HepG2 (cell line): ENCODE measurements around the gene TMEM63B. TPM values are rescaled to one million over a fixed set of nuclear protein-coding genes. Genes with fewer than 3 reads are reported as not detected.
A peak's percentile ranks its signal among the peaks of the same experiment; 100 is the strongest.

ENCODE experiments used
- AKAP8 ChIP-seq: sonication (generic); formaldehyde crosslinking; IDR thresholded peaks from 2 replicates; pipeline ENCODE4 v1.5.1; 2020; ENCODE audit warnings: mild to moderate bottlenecking, missing genetic modification reagents
- BCL6 ChIP-seq: IDR thresholded peaks from 2 replicates; pipeline ENCODE4 v1.6.1; 2016; ENCODE audit warnings: missing genetic modification reagents, missing compliant biosample characterization
- BHLHE40 ChIP-seq: IDR thresholded peaks from 2 replicates; pipeline ENCODE4 v1.6.1; 2011; ENCODE audit warnings: low read length, improper control_type of control experiment
- HMG20A ChIP-seq: IDR thresholded peaks from 2 replicates; pipeline ENCODE4 v1.6.1; 2016; ENCODE audit warnings: borderline replicate concordance
- HMGXB4 ChIP-seq, 2 experiments: sonication (generic) in 1 of 2; formaldehyde crosslinking in 1 of 2; IDR thresholded peaks; 2 replicates each; pipeline versions ENCODE4 v1.4.0 to v1.6.1; 2018 to 2020; ENCODE audit warnings: missing genetic modification reagents in 2 of 2, borderline replicate concordance in 1 of 2, low read depth in 1 of 2, mild to moderate bottlenecking in 1 of 2, missing biosample characterization in 1 of 2
- MTF2 ChIP-seq: sonication (generic); formaldehyde crosslinking; IDR thresholded peaks from 2 replicates; pipeline ENCODE4 v1.5.0; 2020; ENCODE audit warnings: missing genetic modification reagents, borderline replicate concordance
- NCOR1 ChIP-seq: fragments of 200-600 bp; sonication (generic); IDR thresholded peaks from 2 replicates; pipeline ENCODE4 v1.7.0; 2017; ENCODE audit warnings: antibody characterized with exemption, low read length, borderline replicate concordance
- PHF8 ChIP-seq: sonication (generic); formaldehyde crosslinking; IDR thresholded peaks from 2 replicates; pipeline ENCODE4 v1.5.0; 2020; ENCODE audit warnings: missing genetic modification reagents
- SATB2 ChIP-seq: sonication (generic); formaldehyde crosslinking; IDR thresholded peaks from 2 replicates; pipeline ENCODE4 v1.5.0; 2020; ENCODE audit warnings: missing genetic modification reagents
- SP140L ChIP-seq: sonication (generic); formaldehyde crosslinking; IDR thresholded peaks from 2 replicates; pipeline ENCODE4 v1.4.0; 2020; ENCODE audit warnings: missing genetic modification reagents, borderline replicate concordance
- TBX3 ChIP-seq: fragments of 450-650 bp; IDR thresholded peaks from 2 replicates; pipeline ENCODE4 v1.6.1; 2017; ENCODE audit warnings: antibody characterized with exemption, mild to moderate bottlenecking, inconsistent platforms, borderline replicate concordance
- TFDP1 ChIP-seq: IDR thresholded peaks from 2 replicates; pipeline ENCODE4 v1.6.1; 2016; ENCODE audit warnings: missing compliant biosample characterization, missing genetic modification reagents, borderline replicate concordance
- YEATS4 ChIP-seq: sonication (generic); formaldehyde crosslinking; IDR thresholded peaks from 2 replicates; pipeline ENCODE4 v1.4.0; 2020; ENCODE audit warnings: missing genetic modification reagents, borderline replicate concordance
- ZBTB7B ChIP-seq: sonication (generic); formaldehyde crosslinking; IDR thresholded peaks from 2 replicates; pipeline ENCODE4 v1.4.0; 2020; ENCODE audit warnings: missing genetic modification reagents
- ZNF142 ChIP-seq: sonication (generic); formaldehyde crosslinking; IDR thresholded peaks from 2 replicates; pipeline ENCODE4 v1.4.0; 2020; ENCODE audit warnings: missing genetic modification reagents
- ZNF253 ChIP-seq: sonication (generic); formaldehyde crosslinking; IDR thresholded peaks from 2 replicates; pipeline ENCODE4 v1.8.0; 2022; ENCODE audit warnings: mild to moderate bottlenecking, missing genetic modification reagents, borderline replicate concordance
- ZNF496 ChIP-seq: sonication (generic); formaldehyde crosslinking; IDR thresholded peaks from 2 replicates; pipeline ENCODE4 v1.8.1; 2023; ENCODE audit warnings: mild to moderate bottlenecking, moderate library complexity, missing genetic modification reagents; ENCODE audit not compliant: insufficient replicate concordance
- polyA plus RNA-seq, 8 experiments: library from polyadenylated mRNA; depleted of rRNA in 3 of 8; stranded (reverse) in 7 of 8; unstranded in 1 of 8; fragments of >200 nt; fragmentation: Illumina TruSeq in 4 of 8; extraction: Trizol in 4 of 8; gene quantifications; 2 replicates each; pipeline versions ENCODE4 v1.2.1 to v1.2.3, GENCODE V29; 2011 to 2016; ENCODE audit warnings: low read depth in 4 of 8, missing spikeins in 1 of 8, mixed read lengths in 1 of 8; ENCODE audit not compliant: insufficient read depth in 1 of 8
- total RNA-seq, 5 experiments: library from RNA; depleted of rRNA; stranded (reverse); fragments of >200 nt; fragmentation: Illumina TruSeq; extraction: Trizol; gene quantifications; 2 replicates each; pipeline ENCODE4 v1.2.3, GENCODE V29; 2016; ENCODE audit warnings: low read depth in 1 of 5
- TF ChIP-seq, protein P1 (sequence below): sonication (generic); formaldehyde crosslinking; IDR thresholded peaks from 2 replicates; pipeline ENCODE4 v1.4.0; 2020; ENCODE audit warnings: missing genetic modification reagents, low read depth, mild to moderate bottlenecking, borderline replicate concordance
- TF ChIP-seq, protein P2 (sequence below): sonication (generic); formaldehyde crosslinking; IDR thresholded peaks from 2 replicates; pipeline ENCODE4 v1.9.0; 2021; ENCODE audit warnings: missing genetic modification reagents, mild to moderate bottlenecking, borderline replicate concordance

The TMEM63B gene
- total and polyA plus RNA-seq, 2 of the 13 experiments (the other 11 are each of a cell fraction or from before 2014, with no cell fraction given) = 27.4 to 75.8 TPM

DNA sequence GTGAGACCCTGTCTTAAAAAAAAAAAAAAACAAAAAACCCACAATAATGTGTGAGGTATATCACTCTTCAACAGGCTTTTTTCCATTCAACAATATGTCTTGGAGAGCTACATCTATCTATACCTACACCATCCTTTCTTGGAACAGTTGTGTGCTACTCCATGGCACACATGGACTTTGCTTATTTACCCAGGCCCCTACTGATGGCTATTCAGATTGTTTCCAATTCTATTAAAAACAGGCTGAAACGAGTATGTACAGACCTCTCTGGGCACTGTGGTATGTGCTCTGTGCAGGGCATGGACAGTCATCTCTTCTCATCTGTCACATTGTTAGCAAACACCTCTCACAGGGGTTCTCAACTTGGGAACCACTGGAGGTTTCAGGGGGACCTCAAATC lies 28.2 kb upstream of the TMEM63B start (continued):
- TF ChIP-seq PHF8 (CRISPR knock-in tag) = no peak
- no peak for TF ChIP-seq SATB2 (CRISPR knock-in tag)
- TF ChIP-seq AKAP8 (CRISPR knock-in tag) = no peak
- peak; percentile 48; the same call in 1 of the 2 replicates for TF ChIP-seq BCL6 (CRISPR knock-in tag)
- 0 out of 2 replicates have a peak, but pooled peaks have one; percentile 36 for TF ChIP-seq MTF2 (CRISPR knock-in tag)
- TF ChIP-seq YEATS4 (CRISPR knock-in tag) = no peak; the same call in 1 of the 2 replicates
- no peak for TF ChIP-seq TFDP1 (CRISPR knock-in tag)
- no peak for TF ChIP-seq ZNF496
- TF ChIP-seq BHLHE40 = no peak
- TF ChIP-seq SP140L (CRISPR knock-in tag) = no peak
- TF ChIP-seq HMGXB4 (CRISPR knock-in tag; IDR thresholded peaks at IDR 0.05; ENCODE audit: borderline replicate concordance in 1 of 2, low read depth in 1 of 2) = 0 out of 4 replicates have a peak, but pooled peaks of 1 of the 2 experiments have one; percentile 35
- no peak for TF ChIP-seq TBX3
- TF ChIP-seq, protein P1, sequence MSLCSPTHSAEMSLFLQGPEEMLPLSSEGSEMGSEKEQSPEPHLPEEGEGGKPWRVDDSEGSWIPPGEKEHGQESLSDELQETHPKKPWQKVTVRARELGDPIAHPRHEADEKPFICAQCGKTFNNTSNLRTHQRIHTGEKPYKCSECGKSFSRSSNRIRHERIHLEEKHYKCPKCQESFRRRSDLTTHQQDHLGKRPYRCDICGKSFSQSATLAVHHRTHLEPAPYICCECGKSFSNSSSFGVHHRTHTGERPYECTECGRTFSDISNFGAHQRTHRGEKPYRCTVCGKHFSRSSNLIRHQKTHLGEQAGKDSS (CRISPR knock-in tag) = no peak
- TF ChIP-seq ZNF253 (CRISPR knock-in tag) = no peak
- TF ChIP-seq ZBTB7B (CRISPR knock-in tag) = peak; percentile 38; the same call in 1 of the 2 replicates
- TF ChIP-seq NCOR1 = no peak
- TF ChIP-seq, protein P2, sequence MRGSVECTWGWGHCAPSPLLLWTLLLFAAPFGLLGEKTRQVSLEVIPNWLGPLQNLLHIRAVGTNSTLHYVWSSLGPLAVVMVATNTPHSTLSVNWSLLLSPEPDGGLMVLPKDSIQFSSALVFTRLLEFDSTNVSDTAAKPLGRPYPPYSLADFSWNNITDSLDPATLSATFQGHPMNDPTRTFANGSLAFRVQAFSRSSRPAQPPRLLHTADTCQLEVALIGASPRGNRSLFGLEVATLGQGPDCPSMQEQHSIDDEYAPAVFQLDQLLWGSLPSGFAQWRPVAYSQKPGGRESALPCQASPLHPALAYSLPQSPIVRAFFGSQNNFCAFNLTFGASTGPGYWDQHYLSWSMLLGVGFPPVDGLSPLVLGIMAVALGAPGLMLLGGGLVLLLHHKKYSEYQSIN (CRISPR knock-in tag) = no peak
- TF ChIP-seq HMG20A (CRISPR knock-in tag) = peak; percentile 58; the same call in 1 of the 2 replicates
- 0 out of 2 replicates have a peak, but pooled peaks have one; percentile 25 for TF ChIP-seq ZNF142 (CRISPR knock-in tag)
